ENCODE measurements around the gene NECTIN4.

NECTIN4 gene

GRCh38 chr1:161111527-161111926 lies 22.2 kb upstream of the NECTIN4 start:
- DNase-seq (ENCODE audit: low spot score) = no peak

- no peak for DNase-seq (ENCODE audit: low spot score)
These were observed 21.8 kb upstream of the NECTIN4 start for GRCh38 chr1:161111117-161111516.

DNA sequence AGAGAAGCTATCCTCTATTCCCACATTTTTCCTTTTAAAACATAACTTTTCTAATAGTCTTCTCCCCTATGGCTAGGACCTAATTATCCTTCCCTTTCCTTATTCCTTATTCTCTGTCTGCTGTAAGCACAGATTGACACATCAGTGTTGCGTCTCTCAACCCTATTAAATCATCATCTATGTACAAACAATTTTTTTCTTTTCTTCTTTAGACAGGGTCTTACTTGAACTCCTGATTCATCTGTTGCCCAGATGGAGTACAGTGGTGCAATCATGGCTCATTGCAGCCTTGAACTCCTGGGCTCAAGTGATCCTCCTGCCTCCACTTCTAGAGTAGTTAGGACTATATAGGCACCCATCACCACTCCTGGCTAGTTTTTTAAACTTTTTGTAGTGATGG lies 17.1 kb upstream of the NECTIN4 start:
- no peak for DNase-seq (ENCODE audit: low spot score)

DNA sequence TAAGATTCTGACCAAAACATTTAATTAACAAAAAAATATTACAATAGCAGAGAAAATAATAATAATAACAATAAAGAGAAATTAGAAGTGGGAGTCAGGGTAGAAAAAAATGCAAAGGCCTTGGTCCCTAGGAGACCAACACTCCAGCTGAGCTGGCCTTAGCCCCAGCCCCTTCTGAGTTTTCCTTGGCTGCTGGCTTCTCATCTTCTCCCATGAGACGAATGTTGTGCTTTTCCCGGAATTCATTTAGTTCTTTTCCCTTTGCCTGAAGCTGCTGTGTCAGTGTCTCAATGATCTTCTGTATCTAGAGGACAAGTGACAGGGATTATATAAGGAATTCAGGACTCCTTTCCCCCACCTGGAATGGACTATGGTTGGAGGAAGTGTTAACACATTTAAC lies 11.2 kb upstream of the NECTIN4 start:
- no peak for DNase-seq (ENCODE audit: low spot score)

DNA sequence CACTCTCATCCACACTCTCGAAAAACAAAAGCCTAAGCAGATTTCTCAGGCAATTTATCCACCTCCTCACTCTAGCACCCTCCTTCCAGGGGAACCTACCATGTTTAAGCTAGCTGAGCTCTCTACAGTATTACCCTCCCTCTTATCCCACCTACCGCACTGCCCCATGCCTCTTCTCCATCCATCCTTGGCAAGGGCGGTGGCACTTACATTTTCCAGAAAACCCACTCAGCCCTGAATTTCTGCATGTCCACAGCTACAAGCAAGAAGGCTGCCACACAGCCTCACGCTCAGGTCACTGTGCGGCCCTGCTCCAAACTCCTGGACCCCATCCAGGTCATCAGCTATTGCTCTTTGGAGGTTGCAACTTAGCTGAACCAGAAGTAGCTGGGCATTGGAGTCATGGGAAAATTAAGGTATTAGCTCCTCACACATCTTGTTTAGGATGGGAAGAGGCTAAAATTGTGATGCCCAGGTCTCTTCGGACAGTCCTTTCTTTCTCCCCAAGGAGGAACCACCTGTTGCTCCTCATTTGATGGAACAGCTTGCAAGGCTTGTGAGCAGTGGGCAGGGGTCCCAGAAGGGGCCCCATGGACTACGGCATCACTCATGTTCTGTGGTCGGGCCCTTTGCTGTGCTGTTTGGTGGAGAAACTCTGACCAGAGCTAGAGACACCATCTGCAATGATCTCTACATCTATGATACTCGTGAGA lies 9.9 kb upstream of the NECTIN4 start:
- DNase-seq (ENCODE audit: low spot score) = no peak

DNA sequence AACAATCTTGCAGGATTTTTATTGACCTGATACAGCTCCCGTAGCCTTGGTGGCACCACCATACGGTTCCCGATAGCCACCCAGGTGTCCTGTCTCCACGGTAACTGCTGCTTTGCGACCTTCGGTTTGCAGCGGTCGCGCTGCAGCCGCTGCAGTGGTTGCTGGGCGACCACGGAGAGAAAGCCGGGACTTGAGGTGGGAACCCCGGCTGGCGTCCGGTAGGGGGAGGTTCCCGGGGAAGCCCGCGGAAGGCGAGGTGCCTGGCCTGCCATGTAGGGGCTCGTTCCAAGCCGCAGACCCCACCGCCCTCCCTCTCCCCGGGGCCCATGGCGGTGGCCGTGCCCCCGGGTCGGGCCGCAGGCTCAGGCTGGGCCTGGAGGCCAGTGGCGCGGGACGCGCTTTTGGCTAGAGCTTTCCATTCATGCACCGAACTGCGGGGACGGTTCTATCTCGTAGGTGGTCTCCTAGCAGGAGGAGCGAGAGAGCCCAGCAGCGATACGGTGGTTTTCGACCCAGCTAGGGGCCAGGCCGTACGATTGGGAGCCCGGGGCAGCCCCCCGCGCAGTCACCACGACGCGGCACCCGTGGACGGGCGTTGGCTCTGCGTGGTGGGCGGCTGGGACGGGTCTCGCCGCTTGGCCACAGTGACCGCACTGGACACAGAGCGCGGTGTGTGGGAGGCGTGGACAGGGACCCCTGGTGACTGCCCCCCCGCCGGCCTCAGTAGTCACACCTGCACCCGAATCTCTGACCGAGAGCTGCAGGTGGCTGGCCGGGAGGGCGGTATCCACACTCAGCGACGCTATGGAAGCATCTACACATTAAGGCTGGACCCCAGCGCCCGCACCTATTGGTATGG lies 9.1 kb upstream of the NECTIN4 start, which contains the start of gene KLHDC9:
TSS of gene KLHDC9 (plus strand) at position 152 of the 859 bp plus-strand sequence. CDS start at position 327, 175 bp downstream.
- DNase-seq (ENCODE audit: low spot score) = peak; percentile 81

- no peak for DNase-seq (ENCODE audit: low spot score)
These were observed 7.2 kb upstream of the NECTIN4 start for GRCh38 chr1:161096530-161096929.

GRCh38 chr1:161096015-161096414 lies 6.7 kb upstream of the NECTIN4 start:
- DNase-seq (ENCODE audit: low spot score) = no peak

GRCh38 chr1:161095230-161095629 lies 5.9 kb upstream of the NECTIN4 start:
- DNase-seq (ENCODE audit: low spot score) = no peak

- DNase-seq (ENCODE audit: low spot score) = no peak
These were observed 5.1 kb upstream of the NECTIN4 start for GRCh38 chr1:161094481-161094880.

GRCh38 chr1:161092621-161093028 lies 3.3 kb upstream of the NECTIN4 start:
- no peak for DNase-seq (ENCODE audit: low spot score)

DNA sequence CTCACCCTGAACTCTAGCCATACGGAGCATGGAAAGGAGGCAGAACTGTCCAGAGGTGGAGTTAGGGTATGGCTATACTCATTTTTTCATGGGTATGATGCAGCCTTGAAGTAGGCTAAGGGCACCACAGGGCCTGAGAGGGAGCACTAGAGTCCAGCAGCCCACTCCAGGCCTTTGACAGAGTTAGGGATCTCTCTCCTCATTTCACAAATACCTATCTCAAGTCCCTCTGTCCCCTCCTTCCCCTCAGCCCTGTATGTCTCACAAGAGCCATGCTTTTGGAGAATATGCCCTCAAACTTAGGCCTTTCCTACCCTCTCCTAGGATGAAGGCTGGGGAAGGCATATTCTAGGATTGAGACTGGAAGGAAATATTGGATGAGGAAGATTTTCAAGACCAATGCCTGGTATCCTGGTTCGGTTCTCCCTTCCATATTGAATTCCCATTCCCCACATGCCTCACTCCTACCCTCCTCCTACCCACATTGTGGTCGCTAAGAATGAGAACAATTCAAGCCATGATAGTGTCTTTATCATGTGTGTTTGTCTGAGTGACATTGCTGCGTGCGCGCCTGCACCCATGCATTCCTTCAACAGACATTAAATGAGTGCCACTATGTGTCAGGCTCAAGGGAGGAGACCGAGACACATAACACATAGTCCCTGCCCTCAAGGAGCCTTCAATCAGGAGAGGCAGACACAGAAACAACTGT lies 2.6 kb upstream of the NECTIN4 start:
- DNase-seq (ENCODE audit: low spot score) = no peak

GRCh38 chr1:161091093-161091492 lies 1.7 kb upstream of the NECTIN4 start:
- no peak for DNase-seq (ENCODE audit: low spot score)

- DNase-seq (ENCODE audit: low spot score) = no peak
These were observed 1.3 kb upstream of the NECTIN4 start for GRCh38 chr1:161090617-161091016.

- DNase-seq (ENCODE audit: low spot score) = no peak
These were observed 580 bp upstream of the NECTIN4 start for GRCh38 chr1:161089938-161090337.

DNA sequence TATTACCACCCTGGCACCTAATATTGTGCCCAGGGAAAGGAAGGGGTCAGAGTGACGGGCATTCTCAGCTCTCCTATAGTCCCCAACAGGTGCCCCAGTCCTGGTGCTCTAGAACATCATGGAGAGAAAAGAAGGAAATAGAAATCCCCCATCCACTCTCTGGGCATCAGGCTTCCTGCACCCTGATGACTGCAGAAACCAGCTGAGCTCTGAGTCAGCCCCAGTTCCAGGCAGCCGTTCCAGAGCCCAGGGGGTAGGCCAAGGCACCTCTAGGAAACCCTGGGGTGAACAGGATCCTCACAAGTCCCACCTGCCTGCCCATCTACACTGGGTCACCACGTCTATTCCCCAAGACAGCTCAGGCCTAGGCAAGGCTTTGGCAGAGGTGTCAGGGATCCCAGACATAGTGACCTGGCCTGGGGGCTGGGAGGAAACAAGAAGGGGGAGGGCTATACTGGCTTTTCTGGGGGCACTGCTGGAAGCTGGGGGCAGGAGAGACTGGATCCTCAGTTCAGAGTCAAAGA lies 709 bp downstream of the NECTIN4 start:
- peak; percentile 70 for DNase-seq (ENCODE audit: low spot score)

- DNase-seq (ENCODE audit: low spot score) = no peak
These were observed 2.9 kb downstream of the NECTIN4 start for GRCh38 chr1:161086457-161086856.

- no peak for DNase-seq (ENCODE audit: low spot score)
These were observed 4.2 kb downstream of the NECTIN4 start for GRCh38 chr1:161085165-161085564.

DNA sequence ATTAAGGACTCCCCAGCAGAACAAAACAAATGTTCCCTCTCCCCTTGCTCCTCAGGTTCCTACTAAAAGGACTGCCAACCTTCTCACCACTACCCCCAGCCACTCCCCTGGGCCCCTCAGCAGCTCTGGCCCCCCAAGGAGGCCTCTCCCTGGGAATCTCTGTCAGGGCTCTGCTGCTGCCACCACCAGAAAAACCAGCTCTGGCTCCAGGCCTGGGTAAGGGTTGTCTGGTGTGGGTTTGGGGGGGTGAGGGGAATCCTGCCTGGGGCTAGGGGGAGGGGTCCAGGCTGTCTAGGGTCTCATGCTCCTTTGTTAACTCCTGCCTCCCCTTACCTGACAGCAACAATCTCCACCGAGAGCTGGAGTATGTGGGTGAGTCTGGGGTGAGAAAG lies 4.8 kb downstream of the NECTIN4 start:
- no peak for DNase-seq (ENCODE audit: low spot score)

DNA sequence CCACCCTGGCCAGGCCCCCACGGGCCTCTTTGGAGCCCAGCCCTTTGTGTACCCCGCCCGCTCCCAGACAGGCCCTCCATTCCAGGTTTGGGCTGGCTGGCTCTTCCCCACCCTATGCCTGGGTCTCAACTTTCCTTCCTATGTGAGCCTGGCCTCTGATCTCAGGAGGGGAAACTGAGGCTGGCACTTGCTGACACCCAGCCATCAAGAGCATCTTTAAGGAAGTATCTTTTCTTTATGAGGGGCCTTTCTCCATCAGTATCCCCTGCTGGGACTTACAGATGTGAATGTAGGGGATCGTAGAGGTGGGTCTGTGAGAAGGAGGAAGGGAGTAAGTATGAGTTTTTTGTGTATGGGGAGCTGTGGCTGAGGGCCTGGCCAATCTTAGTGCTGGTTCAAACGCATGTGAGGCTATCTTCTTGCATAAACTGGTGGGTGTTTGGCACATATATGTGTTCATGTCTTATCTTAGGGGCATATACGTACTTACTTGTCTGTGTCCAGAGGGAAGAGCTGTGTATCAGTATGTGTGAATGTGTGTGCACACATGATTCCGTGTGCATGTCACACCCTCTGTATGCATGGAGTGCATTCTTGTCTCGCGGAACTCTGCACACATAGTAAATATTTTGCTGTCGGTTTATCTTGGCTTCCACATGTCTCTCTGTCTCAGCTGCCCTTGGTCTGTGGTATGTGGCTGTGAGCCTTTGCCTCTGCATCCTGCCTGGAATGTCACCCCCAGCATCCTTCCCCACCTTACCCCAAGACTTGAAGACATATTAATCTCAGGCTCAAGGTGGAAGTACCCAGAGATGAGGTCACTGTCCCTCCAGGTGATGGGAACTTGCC lies 5.4 kb downstream of the NECTIN4 start:
- DNase-seq (ENCODE audit: low spot score) = no peak

- DNase-seq (ENCODE audit: low spot score) = peak; percentile 92
These were observed 6.2 kb downstream of the NECTIN4 start for GRCh38 chr1:161082996-161083747.
